Measurements from ENCODE around the gene DOK3. TPM values are rescaled to one million over a fixed set of nuclear protein-coding genes. Genes with fewer than 3 reads are reported as not detected.

DOK3 gene
- total RNA-seq, 1 donor from 2014 or later: 0.32 TPM

GRCh38 chr5:177456976-177457851 is 52.4 kb downstream of the DOK3 start:
- Histone ChIP-seq H3K4me3 (peak overlapping the region in 1 of 2 donors; percentile 30), H3K27ac (peak overlapping the region; percentile 50 to 80), H3K27me3 (no peaks in the 10 kb centered on the region), H3K9me3 (no peaks in the 10 kb centered on the region), H3K4me1 (peaks cover 18 to 22% of the 10 kb centered on the region in 2 donors), H3K36me3 (peaks cover 14 to 29% of the 10 kb centered on the region in 2 donors)
- peak; percentile 72 to 79 (median 78) for TF ChIP-seq CTCF (IDR thresholded peaks at IDR 0.05)
- intact Hi-C loops (cut with DNase I): loop anchor here (1.0 to 10.0 kb wide), 3 partner anchors 16 to 342 kb away; partner anchors contain the start of gene DBN1
- DNase-seq (ENCODE audit: low spot score in 2 of 2): peak; percentile 84 to 97

GRCh38 chr5:177456591-177456964 is 53.0 kb downstream of the DOK3 start:
- DNase-seq (ENCODE audit: low spot score in 2 of 2): no peak
- Histone ChIP-seq H3K9me3 (no peaks in the 10 kb centered on the region), H3K4me1 (peaks cover 18 to 22% of the 10 kb centered on the region in 2 donors), H3K4me3 (peak overlapping the region in 1 of 2 donors; percentile 30), H3K36me3 (peaks cover 14 to 29% of the 10 kb centered on the region in 2 donors), H3K27me3 (no peaks in the 10 kb centered on the region), H3K27ac (peak overlapping the region; percentile 50 to 80)
- intact Hi-C loops (cut with DNase I): loop anchor here (10.0 kb wide), 1 partner anchor 342 kb away; no protein-coding TSS in a partner anchor
- no peak for TF ChIP-seq CTCF (IDR thresholded peaks at IDR 0.05)

- Histone ChIP-seq H3K27me3 (no peaks in the 10 kb centered on the region), H3K27ac (peak overlapping the region; percentile 68 to 86), H3K36me3 (peaks cover 14 to 29% of the 10 kb centered on the region in 2 donors), H3K4me1 (peaks cover 18 to 22% of the 10 kb centered on the region in 2 donors), H3K9me3 (no peaks in the 10 kb centered on the region), H3K4me3 (peak overlapping the region; percentile 53 to 92)
- intact Hi-C loops (cut with DNase I): loop anchor here (10.0 kb wide), 1 partner anchor 341 kb away; no protein-coding TSS in a partner anchor
- DNase-seq (ENCODE audit: low spot score in 2 of 2): peak; percentile 80 to 98
- TF ChIP-seq CTCF (IDR thresholded peaks at IDR 0.05): peak; percentile 69 to 97 (median 93)
Measured at GRCh38 chr5:177455661-177456590, 53.7 kb downstream of the DOK3 start.

- peak in 1 of 2 donors; percentile 91 for DNase-seq (ENCODE audit: low spot score in 2 of 2)
- peaks cover 14 to 24% of the 10 kb centered on the region in 2 donors for H3K36me3 ChIP-seq
- H3K9me3 ChIP-seq: no peaks in the 10 kb centered on the region
- TF ChIP-seq CTCF (IDR thresholded peaks at IDR 0.05): peak; percentile 48 to 86 (median 65)
- peak overlapping the region; percentile 53 to 92 for H3K4me3 ChIP-seq
- peaks cover 18 to 22% of the 10 kb centered on the region in 2 donors for H3K4me1 ChIP-seq
- H3K27me3 ChIP-seq: no peaks in the 10 kb centered on the region
- intact Hi-C loops (cut with DNase I): loop anchor here (10.0 kb wide), 1 partner anchor 340 kb away; no protein-coding TSS in a partner anchor
- peak overlapping the region; percentile 68 to 86 for H3K27ac ChIP-seq
Measured at GRCh38 chr5:177455036-177455660, 54.5 kb downstream of the DOK3 start.
